Measurements from ENCODE around the gene VAV3. TPM values are rescaled to one million over a fixed set of nuclear protein-coding genes. Genes with fewer than 3 reads are reported as not detected.
A peak's percentile ranks its signal among the peaks of the same experiment; 100 is the strongest.

Gene VAV3
- total and polyA plus RNA-seq, 10 donors = 10.5 to 63.0 (median 38.8) TPM

- Histone ChIP-seq H3K4me3 (peak overlapping the region; percentile 61 to 99 (median 87)), H3K9me3 (no peaks in the 10 kb centered on the region), H3K36me3 (no peaks in the 10 kb centered on the region), H3K4me1 (peaks cover 17 to 63% (median 32%) of the 10 kb centered on the region in 6 donors), H3K27ac (peak overlapping the region; percentile 85 to 96 (median 93)), H3K27me3 (replicated peaks in 1 of 7) (no peaks in the 10 kb centered on the region)
- TF ChIP-seq POLR2AphosphoS5 (IDR thresholded peaks at IDR 0.05) (peak in 1 of 3 donors; percentile 8), POLR2A (IDR thresholded peaks at IDR 0.05) (no peak)
- TF ChIP-seq, protein P1, sequence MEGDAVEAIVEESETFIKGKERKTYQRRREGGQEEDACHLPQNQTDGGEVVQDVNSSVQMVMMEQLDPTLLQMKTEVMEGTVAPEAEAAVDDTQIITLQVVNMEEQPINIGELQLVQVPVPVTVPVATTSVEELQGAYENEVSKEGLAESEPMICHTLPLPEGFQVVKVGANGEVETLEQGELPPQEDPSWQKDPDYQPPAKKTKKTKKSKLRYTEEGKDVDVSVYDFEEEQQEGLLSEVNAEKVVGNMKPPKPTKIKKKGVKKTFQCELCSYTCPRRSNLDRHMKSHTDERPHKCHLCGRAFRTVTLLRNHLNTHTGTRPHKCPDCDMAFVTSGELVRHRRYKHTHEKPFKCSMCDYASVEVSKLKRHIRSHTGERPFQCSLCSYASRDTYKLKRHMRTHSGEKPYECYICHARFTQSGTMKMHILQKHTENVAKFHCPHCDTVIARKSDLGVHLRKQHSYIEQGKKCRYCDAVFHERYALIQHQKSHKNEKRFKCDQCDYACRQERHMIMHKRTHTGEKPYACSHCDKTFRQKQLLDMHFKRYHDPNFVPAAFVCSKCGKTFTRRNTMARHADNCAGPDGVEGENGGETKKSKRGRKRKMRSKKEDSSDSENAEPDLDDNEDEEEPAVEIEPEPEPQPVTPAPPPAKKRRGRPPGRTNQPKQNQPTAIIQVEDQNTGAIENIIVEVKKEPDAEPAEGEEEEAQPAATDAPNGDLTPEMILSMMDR (IDR thresholded peaks at IDR 0.05 in 8 of 11, conservative IDR thresholded peaks at IDR 0.05 in 3 of 11) = no peak
- DNase-seq = peak; percentile 88
- intact Hi-C loops (cut with DNase I; ENCODE audit: low total_unique reads) = loop anchor here (10.0 kb wide), 2 partner anchors 160 to 180 kb away; no protein-coding TSS in a partner anchor
- WGBS, 5 donors = 0 to 1% (median 0%) methylated on average over 27 to 79 of the region's 79 CpGs
Observed at GRCh38 chr1:107964336-107965109, 457 bp downstream of the VAV3 start.

GRCh38 chr1:107963601-107964335, 1.2 kb downstream of the VAV3 start:
- Histone ChIP-seq H3K9me3 (no peaks in the 10 kb centered on the region), H3K27ac (peak overlapping the region; percentile 85 to 96 (median 93)), H3K4me3 (peak overlapping the region; percentile 61 to 99 (median 87)), H3K27me3 (replicated peaks in 1 of 7) (no peaks in the 10 kb centered on the region), H3K36me3 (no peaks in the 10 kb centered on the region), H3K4me1 (peaks cover 17 to 70% (median 32%) of the 10 kb centered on the region in 6 donors)
- intact Hi-C loops (cut with DNase I; ENCODE audit: low total_unique reads) = loop anchor here (10.0 kb wide), 2 partner anchors 161 to 179 kb away; no protein-coding TSS in a partner anchor
- TF ChIP-seq POLR2A (IDR thresholded peaks at IDR 0.05) (peak in 1 of 3 donors; percentile 6), POLR2AphosphoS5 (IDR thresholded peaks at IDR 0.05) (peak; percentile 74 to 87 (median 84))
- TF ChIP-seq, protein P1 (IDR thresholded peaks at IDR 0.05 in 8 of 11, conservative IDR thresholded peaks at IDR 0.05 in 3 of 11) = no peak
- DNase-seq = peak; percentile 89
- 1 to 2% (median 1%) methylated on average over 16 to 21 of the region's 21 CpGs for WGBS, 5 donors

- TF ChIP-seq POLR2A (IDR thresholded peaks at IDR 0.05) = no peak
- TF ChIP-seq, protein P1 (IDR thresholded peaks at IDR 0.05 in 8 of 11, conservative IDR thresholded peaks at IDR 0.05 in 3 of 11) = peak in 3 of 11 experiments; percentile 6 to 16 (median 10)
- peak overlapping the region; percentile 85 to 96 (median 93) for H3K27ac ChIP-seq
- no peak for DNase-seq
- H3K27me3 ChIP-seq (replicated peaks in 1 of 7) = no peaks in the 10 kb centered on the region
- H3K36me3 ChIP-seq = no peaks in the 10 kb centered on the region
- peak overlapping the region; percentile 61 to 99 (median 87) for H3K4me3 ChIP-seq
- no peaks in the 10 kb centered on the region for H3K9me3 ChIP-seq
- 4 to 7% (median 5%) methylated on average over 5 of the region's 5 CpGs for WGBS, 5 donors
- H3K4me1 ChIP-seq = peaks cover 17 to 78% (median 32%) of the 10 kb centered on the region in 6 donors
- intact Hi-C loops (cut with DNase I; ENCODE audit: low total_unique reads) = loop anchor here (10.0 kb wide), 2 partner anchors 162 to 178 kb away; no protein-coding TSS in a partner anchor
Observed at GRCh38 chr1:107963008-107963407, 2.0 kb downstream of the VAV3 start.

Data from spleen (tissue), 11 donors.